OCI-LY3 (cell line): ENCODE measurements around the gene UBA3.

Experiments
- H2AFZ ChIP-seq: fragments of 200-600, 300-600 bp; shearing (Covaris generic); 2 replicates; pipeline ENCODE4 v1.6.0; 2014; ENCODE audit warnings: antibody characterized with exemption, low read depth, low read length
- H3K27ac ChIP-seq: fragments of 200-600, 300-600 bp; sonication (generic); 2 replicates; pipeline ENCODE4 v1.5.1; 2014; ENCODE audit warnings: mild to moderate bottlenecking, low read length, moderate library complexity, mixed read lengths
- H3K27me3 ChIP-seq: fragments of 200-600, 300-600 bp; sonication (generic); 2 replicates; pipeline ENCODE4 v1.6.1; 2014; ENCODE audit warnings: low read depth, low read length, mixed read lengths
- H3K36me3 ChIP-seq: fragments of 200-600, 300-600 bp; sonication (generic); replicated peaks from 2 replicates; pipeline ENCODE3; 2014; ENCODE audit warnings: low read depth, low read length, mixed read lengths
- H3K4me1 ChIP-seq: fragments of 300-600, 200-600 bp; sonication (generic); 2 replicates; pipeline ENCODE4 v1.6.1; 2014; ENCODE audit warnings: low read length, mixed read lengths
- H3K4me2 ChIP-seq: fragments of 200-600, 300-600 bp; sonication (generic); 2 replicates; pipeline ENCODE4 v1.6.1; 2014; ENCODE audit warnings: low read length, mixed read lengths
- H3K4me3 ChIP-seq: fragments of 300-600, 200-600 bp; sonication (generic); 2 replicates; pipeline ENCODE4 v1.5.1; 2014; ENCODE audit warnings: antibody characterized with exemption, mild to moderate bottlenecking, low read length, moderate library complexity
- H3K79me2 ChIP-seq: fragments of 300-600, 200-600 bp; shearing (Covaris generic); 2 replicates; pipeline ENCODE4 v1.6.1; 2014; ENCODE audit warnings: mild to moderate bottlenecking, low read length, mixed read lengths
- H3K9ac ChIP-seq: fragments of 300-600, 200-600 bp; shearing (Covaris generic); 2 replicates; pipeline ENCODE4 v1.6.0; 2014; ENCODE audit warnings: mild to moderate bottlenecking, low read length, moderate library complexity
- H3K9me3 ChIP-seq: fragments of 200-600, 300-600 bp; shearing (Covaris generic); 2 replicates; pipeline ENCODE4 v1.6.1; 2014; ENCODE audit warnings: low read length, mixed read lengths; ENCODE audit not compliant: insufficient read depth
- H4K20me1 ChIP-seq: fragments of 200-600, 300-600 bp; sonication (generic); 2 replicates; pipeline ENCODE4 v1.6.1; 2016; ENCODE audit warnings: low read length, mixed read lengths; ENCODE audit not compliant: insufficient read depth
- CTCF ChIP-seq: fragments of 200-600, 300-600 bp; sonication (generic); IDR thresholded peaks from 2 replicates; pipeline ENCODE4 v1.5.1; 2014; ENCODE audit warnings: antibody characterized with exemption, low read length, low read depth
- EZH2phosphoT487 ChIP-seq: fragments of 200-600 bp; shearing (Covaris generic); IDR thresholded peaks from 2 replicates; pipeline ENCODE4 v1.6.1; 2018; ENCODE audit warnings: antibody characterized with exemption, mixed run types, low read depth

Gene UBA3

DNA sequence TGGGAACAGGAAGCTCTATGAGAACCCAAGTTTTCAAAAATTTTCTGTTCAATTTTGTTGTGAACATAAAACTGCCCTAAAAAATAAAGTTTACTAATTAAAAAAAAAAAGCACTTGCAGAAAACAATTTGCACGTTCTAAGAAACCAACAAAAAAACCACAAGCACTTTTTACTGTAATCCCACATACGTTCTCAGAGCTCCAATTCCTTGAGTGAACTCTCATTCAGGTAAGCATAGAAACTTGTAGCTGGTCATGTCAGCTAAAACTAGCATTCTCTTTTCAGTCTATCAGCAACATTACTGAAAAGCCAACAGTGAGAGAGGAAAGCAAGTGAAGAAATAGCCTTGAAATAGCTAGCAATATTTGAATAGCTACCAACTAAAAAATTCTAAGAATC is 16.5 kb downstream of the UBA3 start:
- Histone ChIP-seq H3K36me3 (peaks cover 47% of the 10 kb centered on the region), H2AFZ (no peak overlapping the region), H4K20me1 (no peaks in the 10 kb centered on the region), H3K4me1 (peaks cover 6% of the 10 kb centered on the region), H3K9ac (no peak overlapping the region), H3K9me3 (no peaks in the 10 kb centered on the region), H3K4me2 (no peak overlapping the region), H3K4me3 (no peak overlapping the region), H3K79me2 (no peaks in the 10 kb centered on the region), H3K27me3 (no peaks in the 10 kb centered on the region), H3K27ac (no peak overlapping the region)
- TF ChIP-seq CTCF (no peak), EZH2phosphoT487 (no peak)

DNA sequence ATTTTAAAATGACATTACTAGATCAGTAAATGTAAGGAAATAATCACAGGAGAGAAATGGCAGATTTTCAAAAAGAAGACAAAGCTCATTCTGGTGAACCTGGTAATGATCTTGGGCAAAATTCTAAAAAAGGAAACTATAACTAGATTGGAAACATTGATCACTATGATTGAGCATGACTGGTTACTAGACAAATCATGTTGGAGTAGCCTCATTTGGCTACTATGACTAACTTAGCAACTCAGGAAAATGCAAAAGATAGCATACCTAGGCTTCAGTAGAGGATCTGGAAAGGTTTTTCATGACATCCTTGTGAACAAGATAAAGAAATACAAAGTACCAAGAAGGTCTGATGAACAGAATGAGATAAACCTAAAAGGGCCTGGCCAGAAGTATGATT is 20.5 kb downstream of the UBA3 start:
- Histone ChIP-seq H3K79me2 (no peaks in the 10 kb centered on the region), H3K4me2 (no peak overlapping the region), H3K4me1 (peaks cover 13% of the 10 kb centered on the region), H3K9ac (no peak overlapping the region), H3K36me3 (peaks cover 62% of the 10 kb centered on the region), H3K9me3 (no peaks in the 10 kb centered on the region), H3K27me3 (no peaks in the 10 kb centered on the region), H4K20me1 (no peaks in the 10 kb centered on the region), H3K27ac (no peak overlapping the region), H2AFZ (no peak overlapping the region), H3K4me3 (no peak overlapping the region)
- TF ChIP-seq EZH2phosphoT487, result no peak
- TF ChIP-seq CTCF, result no peak

DNA sequence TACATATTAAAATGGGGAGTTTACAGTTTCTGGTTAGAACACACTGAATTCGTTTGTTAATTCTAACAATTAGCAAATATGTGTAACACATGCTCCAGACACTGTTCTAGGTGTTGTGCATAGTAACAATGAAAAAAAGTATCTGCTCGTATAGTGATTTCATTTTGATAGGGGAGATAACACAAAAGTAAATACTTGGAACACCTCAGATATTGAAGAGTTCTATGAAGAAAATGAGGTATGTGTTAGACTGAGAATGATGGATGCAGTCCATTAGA is 21.3 kb downstream of the UBA3 start:
- peak overlapping the region; percentile 59 for H3K27ac ChIP-seq
- no peaks in the 10 kb centered on the region for H3K27me3 ChIP-seq
- no peaks in the 10 kb centered on the region for H4K20me1 ChIP-seq
- H3K4me3 ChIP-seq, result no peak overlapping the region
- H3K79me2 ChIP-seq, result no peaks in the 10 kb centered on the region
- H3K4me1 ChIP-seq, result peaks cover 13% of the 10 kb centered on the region
- no peak overlapping the region for H2AFZ ChIP-seq
- no peaks in the 10 kb centered on the region for H3K9me3 ChIP-seq
- peaks cover 61% of the 10 kb centered on the region for H3K36me3 ChIP-seq
- H3K9ac ChIP-seq, result no peak overlapping the region; the same call in 1 of the 2 replicates
- TF ChIP-seq EZH2phosphoT487, result no peak
- TF ChIP-seq CTCF, result no peak
- peak overlapping the region; percentile 35 for H3K4me2 ChIP-seq

- Histone ChIP-seq H3K9ac (no peak overlapping the region; the same call in 1 of the 2 replicates), H3K36me3 (peaks cover 65% of the 10 kb centered on the region), H3K9me3 (no peaks in the 10 kb centered on the region), H4K20me1 (no peaks in the 10 kb centered on the region), H3K4me1 (peaks cover 13% of the 10 kb centered on the region), H3K79me2 (no peaks in the 10 kb centered on the region), H3K27me3 (no peaks in the 10 kb centered on the region), H3K27ac (peak overlapping the region; percentile 59), H3K4me3 (no peak overlapping the region), H2AFZ (no peak overlapping the region), H3K4me2 (peak overlapping the region; percentile 35)
- TF ChIP-seq CTCF, result no peak
- TF ChIP-seq EZH2phosphoT487, result no peak
Observed at GRCh38 chr3:69058180-69058946, 21.8 kb downstream of the UBA3 start.
